Measurements from ENCODE around the gene PNMA6A. TPM values are rescaled to one million over a fixed set of nuclear protein-coding genes. Genes with fewer than 3 reads are reported as not detected.
"Not testable (repeated sequence)": the region's sequence is repeated elsewhere in the genome, so short reads cannot be mapped to it uniquely, and the experiment has no call there.

The PNMA6A gene
- total RNA-seq, 1 experiment from 2014 or later: 7.5 TPM

DNA sequence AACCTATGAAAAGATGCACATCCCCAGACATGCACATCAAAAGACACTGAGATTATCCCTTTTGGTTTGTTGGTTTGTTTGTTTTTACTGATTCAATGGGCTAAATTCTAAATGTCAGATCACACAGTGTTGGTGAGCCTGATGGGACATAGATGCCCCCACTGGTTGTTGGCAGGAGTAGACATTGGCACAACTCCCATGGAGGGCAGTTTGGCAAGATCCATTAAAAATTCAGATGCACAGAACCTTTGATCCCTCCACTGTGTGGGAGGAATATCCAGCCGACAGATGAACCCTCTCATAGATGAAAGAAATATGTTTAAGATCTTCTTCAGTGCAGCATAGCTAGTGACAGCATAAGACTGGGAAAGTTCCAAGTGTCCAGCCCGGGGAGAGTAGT is 38.5 kb downstream of the PNMA6A start:
- H3K4me3 ChIP-seq (ENCODE audit: insufficient read depth, low read depth, low read length); H3K36me3 ChIP-seq (replicated peaks; ENCODE audit: control insufficient read depth, insufficient read depth, low read length); DNase-seq; H3K27me3 ChIP-seq (ENCODE audit: control insufficient read depth, insufficient read depth, low read length): not testable (repeated sequence)

DNA sequence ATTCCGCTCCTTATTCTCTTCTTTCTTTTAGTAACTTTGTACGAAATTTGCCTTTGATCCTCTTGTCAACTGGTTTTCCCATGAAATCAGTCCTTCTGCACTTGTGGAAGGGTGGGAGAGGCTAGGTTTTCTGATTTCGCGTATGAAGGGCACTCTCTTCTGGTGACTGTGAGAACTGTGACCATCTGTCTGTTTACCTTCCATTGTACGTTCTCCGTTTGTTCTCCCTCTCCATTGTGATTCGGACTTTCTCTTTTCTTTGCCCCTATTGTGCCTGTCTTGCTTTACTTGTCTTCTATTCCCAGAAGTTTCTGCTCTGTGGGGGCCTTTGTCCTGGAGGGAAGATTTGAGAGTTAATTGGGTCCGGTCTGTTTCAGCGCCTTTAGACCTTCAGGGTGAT is 41.6 kb downstream of the PNMA6A start:
- not testable (repeated sequence) for H3K27me3 ChIP-seq (ENCODE audit: control insufficient read depth, insufficient read depth, low read length); DNase-seq; H3K36me3 ChIP-seq (replicated peaks; ENCODE audit: control insufficient read depth, insufficient read depth, low read length); H3K4me3 ChIP-seq (ENCODE audit: insufficient read depth, low read depth, low read length)

DNA sequence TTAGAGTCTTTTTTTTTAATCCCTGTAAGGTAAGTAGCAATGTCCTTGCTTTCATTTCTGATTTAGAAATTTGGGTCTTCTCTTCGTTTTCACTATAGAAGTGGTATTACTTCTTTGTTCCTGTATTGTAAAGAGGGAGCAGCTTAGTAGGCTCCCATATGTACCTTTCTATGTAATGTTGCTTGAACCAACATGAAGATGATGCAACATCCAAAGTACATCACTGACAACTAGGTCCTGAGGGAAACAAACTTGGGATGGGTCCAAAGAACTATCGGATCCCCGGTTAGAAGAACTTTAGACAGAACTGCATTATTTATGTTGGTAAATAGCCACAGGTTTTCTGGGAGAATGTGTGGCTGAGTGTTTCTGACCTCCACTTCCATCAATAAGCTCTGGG is 45.5 kb downstream of the PNMA6A start:
- H3K27me3 ChIP-seq (ENCODE audit: control insufficient read depth, insufficient read depth, low read length); H3K4me3 ChIP-seq (ENCODE audit: insufficient read depth, low read depth, low read length); DNase-seq; H3K36me3 ChIP-seq (replicated peaks; ENCODE audit: control insufficient read depth, insufficient read depth, low read length): not testable (repeated sequence)

DNA sequence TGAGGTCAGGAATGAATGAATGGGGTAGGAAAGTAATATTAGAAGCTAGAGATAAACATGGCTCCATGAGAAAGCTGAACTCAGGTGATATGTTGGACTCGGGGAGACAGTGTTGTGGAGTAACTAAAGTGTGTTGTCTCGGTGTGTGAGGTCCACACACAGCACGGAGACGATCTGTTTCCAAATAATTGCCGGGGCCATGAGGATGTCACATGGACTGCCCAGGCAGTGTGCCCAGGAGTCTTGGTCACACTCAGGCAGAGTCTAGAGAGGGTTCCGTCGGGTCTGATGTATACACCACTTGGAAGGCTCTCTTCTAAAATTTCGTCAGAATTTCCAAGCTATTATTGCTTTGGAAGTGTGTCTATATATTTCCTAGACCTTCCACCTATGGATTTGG is 48.0 kb downstream of the PNMA6A start:
- H3K36me3 ChIP-seq (replicated peaks; ENCODE audit: control insufficient read depth, insufficient read depth, low read length): not testable (repeated sequence)

DNA sequence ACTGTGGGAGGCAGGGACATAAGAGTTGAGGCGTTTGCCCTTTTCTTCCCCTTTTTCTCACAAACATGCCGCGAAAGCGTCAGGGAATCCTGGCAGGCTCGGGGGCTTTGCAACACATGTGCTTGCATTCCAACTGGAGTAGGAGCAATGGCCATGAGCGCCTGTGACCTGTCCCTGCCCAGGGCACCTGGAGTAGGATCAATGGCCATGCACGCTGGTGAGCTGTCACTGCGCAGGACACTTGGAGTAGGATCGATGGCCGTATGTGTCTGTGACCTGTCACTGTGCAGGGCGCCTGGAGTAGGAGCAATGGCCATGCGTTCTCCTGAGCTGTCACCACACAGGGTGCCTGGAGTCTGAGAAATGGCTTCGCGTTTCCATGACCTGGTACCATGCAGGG is 51.2 kb downstream of the PNMA6A start:
- DNase-seq; H3K4me3 ChIP-seq (ENCODE audit: insufficient read depth, low read depth, low read length); H3K36me3 ChIP-seq (replicated peaks; ENCODE audit: control insufficient read depth, insufficient read depth, low read length); H3K27me3 ChIP-seq (ENCODE audit: control insufficient read depth, insufficient read depth, low read length): not testable (repeated sequence)

More for the DNA sequence above, 48.0 kb downstream of the PNMA6A start:
- not testable (repeated sequence) for H3K4me3 ChIP-seq (ENCODE audit: insufficient read depth, low read depth, low read length); DNase-seq; H3K27me3 ChIP-seq (ENCODE audit: control insufficient read depth, insufficient read depth, low read length)

Other genes with a start within 250 kb of the PNMA6A start
- gene CETN2, start 241.7 kb upstream of the PNMA6A start, total RNA-seq (2014; rRNA removed; shearing (Covaris generic)): 22.3 and 26.2 TPM in 2 replicates
- 17.2 and 18.0 TPM in 2 replicates for gene NSDHL, start 241.4 kb upstream of the PNMA6A start, total RNA-seq (2014; rRNA removed; shearing (Covaris generic))
- 7.0 and 7.8 TPM in 2 replicates for gene ZNF185, start 174.4 kb upstream of the PNMA6A start, total RNA-seq (2014; rRNA removed; shearing (Covaris generic))
- 0.22 TPM in 1 of 2 replicates, not detected in the other for gene PNMA5, start 78.3 kb upstream of the PNMA6A start, total RNA-seq (2014; rRNA removed; shearing (Covaris generic))
- gene PNMA3, start 16.0 kb upstream of the PNMA6A start, total RNA-seq (2014; rRNA removed; shearing (Covaris generic)): 5.2 and 9.2 TPM in 2 replicates
- not detected in 2 replicates for gene MAGEA1, start 106.8 kb downstream of the PNMA6A start, total RNA-seq (2014; rRNA removed; shearing (Covaris generic))
- gene PNMA6F, start 249.3 kb downstream of the PNMA6A start, total RNA-seq (2014; rRNA removed; shearing (Covaris generic)): not detected in 2 replicates